ENCODE measurements around the gene H2BK1. TPM values are rescaled to one million over a fixed set of nuclear protein-coding genes. Genes with fewer than 3 reads are reported as not detected.

Gene H2BK1
- total RNA-seq, 1 donor, result not detected

DNA sequence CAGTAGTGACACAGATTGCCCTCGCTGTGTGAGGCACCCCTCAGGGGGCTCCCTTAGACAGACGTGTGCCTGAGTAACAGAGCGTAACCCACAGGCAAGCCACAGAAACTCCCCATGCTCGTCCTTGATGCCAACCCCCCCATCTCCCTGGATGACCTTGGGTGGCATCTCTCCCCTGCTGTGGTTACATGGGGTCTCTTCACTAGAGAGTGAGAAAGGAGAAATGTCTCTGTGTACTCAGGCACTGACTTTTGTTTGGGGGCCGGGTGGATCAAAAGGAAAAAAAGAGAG, 22.1 kb downstream of the H2BK1 start:
- DNase-seq (ENCODE audit: low read depth), result no peak
- TF ChIP-seq CTCF (IDR thresholded peaks at IDR 0.05; ENCODE audit: insufficient read depth, low read depth, low read length), result no peak
- H3K4me3 ChIP-seq (ENCODE audit: low read depth, low read length), result no peak overlapping the region

DNA sequence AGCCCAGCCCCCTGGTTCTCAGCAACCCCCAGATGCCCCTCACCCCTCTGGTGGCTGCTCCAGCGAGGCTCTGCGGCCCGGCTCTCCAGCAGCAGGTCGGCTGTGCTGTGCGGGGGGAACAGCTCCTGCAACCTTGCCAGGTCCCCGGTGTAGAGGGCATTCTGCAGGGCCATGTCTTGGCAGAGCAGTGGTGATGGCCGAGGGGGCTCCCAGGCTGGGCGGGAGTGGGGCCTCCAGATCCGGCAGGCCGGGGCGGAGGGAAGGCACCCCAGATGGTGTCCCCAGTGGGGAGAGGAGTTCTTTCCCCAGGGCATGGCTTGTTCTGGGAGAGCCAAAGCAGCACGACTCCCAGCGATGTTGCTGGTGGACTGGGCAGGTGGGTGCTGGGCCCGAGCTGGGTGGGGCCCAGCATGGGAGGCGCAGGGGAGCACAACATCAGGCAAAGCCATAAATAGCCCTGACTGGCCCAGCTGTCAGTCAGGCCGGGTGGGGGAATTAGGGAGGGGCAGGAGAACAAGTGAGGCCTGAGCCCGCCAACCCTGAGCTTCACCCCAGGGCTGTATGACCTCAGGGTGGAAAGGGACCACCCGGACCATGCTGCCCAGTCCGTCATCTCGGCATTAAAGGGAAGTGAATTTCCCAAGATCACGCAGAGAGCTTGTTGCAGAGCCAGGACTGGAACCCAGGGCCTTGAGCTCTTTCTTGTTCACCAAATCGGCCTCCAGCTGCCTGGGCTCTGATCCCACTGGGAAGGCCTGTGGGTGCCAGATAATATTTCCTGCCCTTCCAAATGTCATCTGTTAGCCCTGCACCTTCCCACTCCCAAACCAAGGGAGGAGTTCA, 22.7 kb downstream of the H2BK1 start:
- DNase-seq (ENCODE audit: low read depth), result no peak
- no peak overlapping the region for H3K4me3 ChIP-seq (ENCODE audit: low read depth, low read length)
- no peak for TF ChIP-seq CTCF (IDR thresholded peaks at IDR 0.05; ENCODE audit: insufficient read depth, low read depth, low read length)

- no peak for TF ChIP-seq CTCF (IDR thresholded peaks at IDR 0.05; ENCODE audit: insufficient read depth, low read depth, low read length)
- DNase-seq (ENCODE audit: low read depth), result no peak
These were observed 23.5 kb downstream of the H2BK1 start, which contains the start of gene ASB10 for GRCh38 chr7:151186640-151187408. Gene ASB10, minus strand, starts transcription at chr7:151187250. Its CDS starts 120 bp downstream, at chr7:151187130.

GRCh38 chr7:151185762-151186639, 24.3 kb downstream of the H2BK1 start:
- H3K4me3 ChIP-seq (ENCODE audit: low read depth, low read length), result no peak overlapping the region
- TF ChIP-seq CTCF (IDR thresholded peaks at IDR 0.05; ENCODE audit: insufficient read depth, low read depth, low read length), result no peak
- DNase-seq (ENCODE audit: low read depth), result no peak

More at GRCh38 chr7:151186640-151187408, 23.5 kb downstream of the H2BK1 start, which contains the start of gene ASB10:
- no peak within 1 kb of the TSS for H3K4me3 ChIP-seq (ENCODE audit: low read depth, low read length)

GRCh38 chr7:151181011-151181431, 29.3 kb downstream of the H2BK1 start:
- no peak overlapping the region for H3K4me3 ChIP-seq (ENCODE audit: low read depth, low read length)
- no peak for TF ChIP-seq CTCF (IDR thresholded peaks at IDR 0.05; ENCODE audit: insufficient read depth, low read depth, low read length)
- no peak for DNase-seq (ENCODE audit: low read depth)

GRCh38 chr7:151179946-151180345, 30.3 kb downstream of the H2BK1 start:
- no peak overlapping the region for H3K4me3 ChIP-seq (ENCODE audit: low read depth, low read length)
- TF ChIP-seq CTCF (IDR thresholded peaks at IDR 0.05; ENCODE audit: insufficient read depth, low read depth, low read length), result no peak
- DNase-seq (ENCODE audit: low read depth), result no peak
